Measurements from ENCODE around the gene TAB3.

DNA sequence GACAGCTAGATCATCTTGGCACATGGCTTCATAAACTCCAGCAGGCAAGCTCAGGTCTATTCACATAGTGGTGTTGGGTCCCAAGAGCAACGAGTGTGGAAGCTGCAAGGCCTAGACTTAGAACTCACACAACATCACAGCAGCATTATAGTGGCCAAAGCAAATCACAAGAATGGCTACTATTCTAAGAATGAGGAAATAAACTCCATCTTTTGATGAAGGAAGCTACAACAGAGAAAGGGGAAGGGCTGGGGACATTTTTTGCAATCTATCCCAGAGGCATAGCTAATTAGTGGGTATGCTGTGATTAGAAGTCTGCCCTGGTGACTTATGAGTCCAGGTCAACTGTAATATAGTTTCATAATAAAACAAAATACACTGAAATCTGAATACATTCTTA, 42.9 kb upstream of the TAB3 start:
- TF ChIP-seq, protein P1, sequence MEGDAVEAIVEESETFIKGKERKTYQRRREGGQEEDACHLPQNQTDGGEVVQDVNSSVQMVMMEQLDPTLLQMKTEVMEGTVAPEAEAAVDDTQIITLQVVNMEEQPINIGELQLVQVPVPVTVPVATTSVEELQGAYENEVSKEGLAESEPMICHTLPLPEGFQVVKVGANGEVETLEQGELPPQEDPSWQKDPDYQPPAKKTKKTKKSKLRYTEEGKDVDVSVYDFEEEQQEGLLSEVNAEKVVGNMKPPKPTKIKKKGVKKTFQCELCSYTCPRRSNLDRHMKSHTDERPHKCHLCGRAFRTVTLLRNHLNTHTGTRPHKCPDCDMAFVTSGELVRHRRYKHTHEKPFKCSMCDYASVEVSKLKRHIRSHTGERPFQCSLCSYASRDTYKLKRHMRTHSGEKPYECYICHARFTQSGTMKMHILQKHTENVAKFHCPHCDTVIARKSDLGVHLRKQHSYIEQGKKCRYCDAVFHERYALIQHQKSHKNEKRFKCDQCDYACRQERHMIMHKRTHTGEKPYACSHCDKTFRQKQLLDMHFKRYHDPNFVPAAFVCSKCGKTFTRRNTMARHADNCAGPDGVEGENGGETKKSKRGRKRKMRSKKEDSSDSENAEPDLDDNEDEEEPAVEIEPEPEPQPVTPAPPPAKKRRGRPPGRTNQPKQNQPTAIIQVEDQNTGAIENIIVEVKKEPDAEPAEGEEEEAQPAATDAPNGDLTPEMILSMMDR (IDR thresholded peaks at IDR 0.05; ENCODE audit: low read depth, low read length): no peak
- TF ChIP-seq, protein P2, sequence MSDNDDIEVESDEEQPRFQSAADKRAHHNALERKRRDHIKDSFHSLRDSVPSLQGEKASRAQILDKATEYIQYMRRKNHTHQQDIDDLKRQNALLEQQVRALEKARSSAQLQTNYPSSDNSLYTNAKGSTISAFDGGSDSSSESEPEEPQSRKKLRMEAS (IDR thresholded peaks at IDR 0.05; ENCODE audit: low read depth, low read length): no peak
